Ramos (cell line): Measurements from ENCODE around the gene ST3GAL2.
"Not testable (repeated sequence)": the region's sequence is repeated elsewhere in the genome, so short reads cannot be mapped to it uniquely, and the experiment has no call there.

ENCODE experiments used
- in situ Hi-C: fragments of 300-500 bp; cut with MboI; formaldehyde crosslinking; loops from one replicate; pipeline ENCODE4 v1.14.3; 2022; ENCODE audit warnings: low sequenced_read_pairs; ENCODE audit not compliant: unreplicated experiment

The ST3GAL2 gene

DNA sequence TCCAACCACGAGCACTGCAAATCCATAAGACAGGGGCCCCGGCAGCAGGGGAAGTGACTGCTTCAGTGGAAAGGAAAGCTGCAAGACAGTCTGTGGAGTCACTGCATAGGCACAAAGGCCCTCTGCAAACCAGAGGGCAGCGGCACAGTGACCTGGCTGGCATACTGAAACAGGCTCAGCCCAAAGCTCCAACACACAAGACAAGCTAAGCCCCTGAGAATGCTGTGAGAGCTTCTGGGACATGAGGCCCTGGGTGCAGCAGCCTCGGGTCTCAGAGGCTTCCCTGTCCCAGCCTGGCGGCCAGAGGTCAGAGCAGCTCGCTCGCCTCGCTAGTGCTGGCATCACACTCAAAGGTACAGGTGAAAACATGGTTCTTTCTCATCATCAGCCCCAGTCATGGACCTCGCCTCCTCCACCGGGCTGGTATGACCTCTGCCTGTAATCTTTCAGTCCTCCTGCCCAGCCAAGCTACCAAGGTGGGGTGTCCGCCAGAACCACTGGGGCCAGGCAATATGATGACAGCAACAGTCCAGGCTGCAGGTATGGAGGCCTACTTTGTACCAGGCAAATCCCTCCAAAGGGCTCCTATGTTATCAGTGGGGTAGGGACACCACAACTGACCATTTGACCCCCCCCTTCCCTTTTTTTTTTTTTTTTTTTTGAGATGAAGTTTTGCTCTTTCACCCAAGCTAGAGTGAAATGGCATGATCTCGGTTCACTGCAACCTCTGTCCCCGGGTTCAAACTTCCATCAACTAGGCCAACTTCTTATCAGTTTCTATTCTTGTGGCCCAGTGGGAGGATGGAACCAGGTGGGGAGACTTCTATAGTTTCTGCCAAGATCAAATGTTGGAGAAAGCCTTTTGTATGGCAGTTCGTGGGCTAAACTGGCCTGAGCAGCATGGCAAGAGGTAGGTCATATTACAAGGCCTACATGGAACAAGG lies 19.2 kb downstream of the ST3GAL2 start:
- in situ Hi-C loops = no loop called here

DNA sequence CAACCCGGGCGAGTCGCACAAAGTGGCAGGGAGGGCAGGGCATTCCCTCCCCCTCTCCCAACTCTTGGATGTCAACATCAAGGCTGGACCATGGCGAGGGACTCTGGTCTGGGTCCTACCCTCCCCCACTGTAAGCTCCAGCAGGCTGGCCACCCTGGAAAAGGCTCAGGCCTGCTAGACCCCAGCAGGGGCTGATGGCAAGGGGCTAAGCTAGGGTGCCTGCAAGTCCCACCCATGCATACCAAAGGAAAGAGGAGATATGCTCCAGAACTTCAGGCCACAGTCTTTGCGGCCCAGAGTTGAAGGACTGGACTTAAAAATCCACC lies 19.9 kb downstream of the ST3GAL2 start:
- in situ Hi-C loops = no loop called here

DNA sequence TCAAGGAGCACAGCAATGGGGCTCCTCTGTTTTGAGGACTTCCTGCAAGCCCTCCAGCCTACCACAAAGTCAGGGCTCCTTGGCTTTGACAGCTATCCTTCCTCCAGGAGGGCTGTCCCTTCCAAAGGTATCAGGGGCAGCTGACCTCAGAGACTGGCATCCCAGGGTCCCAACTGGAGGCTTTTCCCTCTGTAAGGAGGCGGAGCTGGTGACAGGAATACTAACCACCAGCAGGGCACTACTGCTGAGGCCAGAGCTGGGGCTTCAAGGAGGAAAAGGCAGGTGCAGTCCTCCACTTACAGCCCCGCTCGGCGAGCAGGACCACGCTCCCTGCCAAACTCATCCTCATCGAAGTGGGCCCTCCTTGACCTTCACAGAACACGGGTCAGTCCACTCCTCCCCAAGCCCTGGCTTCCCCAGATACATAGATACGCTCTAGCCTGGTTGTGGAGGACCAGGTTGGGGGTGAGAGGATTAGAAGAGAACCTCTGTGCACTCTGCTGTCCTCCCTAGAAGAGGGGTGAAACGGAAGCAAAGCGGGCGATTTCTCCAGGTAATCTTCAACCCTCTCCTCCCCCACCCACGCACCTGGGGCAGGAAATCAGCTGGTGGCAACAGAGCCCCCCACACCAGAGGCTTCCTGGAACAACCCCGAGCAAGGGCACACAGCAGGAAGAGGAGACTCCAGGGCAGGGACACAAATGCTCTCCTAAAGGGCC lies 20.5 kb downstream of the ST3GAL2 start:
- in situ Hi-C loops = no loop called here

DNA sequence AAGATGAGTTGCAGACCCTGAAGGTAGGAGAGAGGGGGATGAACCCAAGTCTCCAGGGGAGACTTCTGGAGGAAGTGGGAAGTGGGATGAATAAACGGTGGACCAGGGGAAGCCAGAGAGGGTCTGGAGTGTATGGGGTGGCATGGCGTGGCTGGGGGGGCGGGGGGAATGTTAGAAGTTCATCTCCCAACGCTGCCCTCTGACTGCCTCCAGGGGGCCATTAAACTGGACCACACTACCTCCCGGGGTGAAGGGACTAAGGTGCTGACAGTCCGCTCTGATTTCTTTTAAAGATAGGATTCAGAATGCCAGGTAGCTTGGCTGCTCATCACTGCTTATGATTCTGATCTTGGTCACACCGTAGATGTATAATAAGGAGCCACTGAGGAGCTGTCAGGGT lies 21.2 kb downstream of the ST3GAL2 start:
- in situ Hi-C loops = no loop called here

DNA sequence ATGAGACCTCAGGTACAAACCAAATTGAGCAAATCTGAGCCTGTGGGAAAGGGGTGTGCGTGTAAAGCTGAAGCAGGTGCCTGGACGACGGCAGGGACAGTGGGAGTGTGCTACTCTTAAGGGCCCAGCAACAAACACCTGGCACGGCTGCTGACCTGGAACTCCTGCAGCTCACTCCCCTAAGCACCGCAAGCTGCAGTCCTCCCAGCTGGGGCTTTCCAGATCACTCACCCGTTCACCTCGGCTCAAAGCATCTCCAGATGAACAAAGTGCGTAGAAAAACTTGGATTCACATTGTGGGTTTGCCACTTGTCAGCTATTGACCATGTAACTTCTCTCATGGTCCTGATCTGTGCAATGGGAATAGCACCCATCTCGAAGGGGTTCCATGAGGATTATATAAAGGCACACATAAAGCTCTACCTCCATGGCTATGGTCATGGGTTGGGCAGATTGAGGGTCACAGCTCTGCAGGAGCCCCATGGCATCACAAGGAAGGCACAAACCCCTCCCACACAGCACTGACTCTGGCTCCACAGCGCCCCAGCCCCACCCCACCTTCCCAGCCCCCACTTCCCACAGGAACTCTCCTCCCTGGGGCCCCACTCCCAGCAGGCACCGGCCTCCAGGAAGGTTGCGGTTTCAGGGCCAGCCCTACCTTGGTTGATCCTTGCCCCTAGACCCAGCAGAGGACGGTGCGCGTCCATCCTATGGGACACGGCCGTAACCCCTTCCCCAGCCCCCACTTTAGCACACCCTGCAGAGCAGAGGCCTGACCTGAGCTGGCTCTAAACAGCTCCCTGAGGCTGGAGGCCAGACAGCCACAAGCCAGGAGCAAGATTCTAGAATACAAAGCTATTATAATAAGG lies 21.9 kb downstream of the ST3GAL2 start:
- in situ Hi-C loops = no loop called here

DNA sequence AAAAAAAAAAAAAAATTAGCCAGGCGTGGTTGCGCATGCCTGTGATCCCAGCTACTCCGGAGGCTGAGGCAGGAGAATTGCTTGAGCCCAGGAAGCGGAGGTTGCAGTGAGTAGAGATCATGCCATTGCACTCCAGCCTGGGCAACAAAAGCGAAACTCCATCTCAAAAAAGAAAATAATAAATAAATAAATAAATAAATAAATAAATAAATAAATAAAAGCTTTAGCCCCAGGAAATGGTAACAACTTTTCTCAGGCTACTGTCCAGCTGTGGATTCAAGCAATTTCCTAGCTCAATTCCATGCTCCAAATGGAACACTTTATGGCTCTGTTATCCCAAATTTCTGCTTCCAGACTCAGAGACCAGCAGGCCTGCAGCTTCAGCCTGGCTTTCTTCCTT lies 25.3 kb downstream of the ST3GAL2 start:
- in situ Hi-C loops = not testable (repeated sequence)

DNA sequence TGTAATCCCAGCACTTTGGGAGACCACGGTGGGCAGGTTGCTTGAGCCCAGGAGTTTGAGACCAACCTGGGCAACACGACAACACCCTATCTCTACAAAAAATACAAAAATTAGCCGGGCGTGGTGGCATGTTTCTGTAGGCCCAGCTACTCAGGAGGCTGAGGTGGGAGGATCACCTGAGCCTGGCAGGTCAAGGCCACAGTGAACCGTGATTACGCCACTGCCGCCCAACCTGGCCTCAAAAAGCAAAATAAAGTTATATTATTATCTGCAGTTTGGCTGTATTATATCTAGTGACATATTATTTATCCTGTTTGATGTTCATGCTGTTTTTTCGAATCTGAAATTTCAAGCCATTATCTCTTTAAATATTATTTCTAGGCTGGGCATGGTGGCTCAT lies 26.5 kb downstream of the ST3GAL2 start:
- in situ Hi-C loops = no loop called here

DNA sequence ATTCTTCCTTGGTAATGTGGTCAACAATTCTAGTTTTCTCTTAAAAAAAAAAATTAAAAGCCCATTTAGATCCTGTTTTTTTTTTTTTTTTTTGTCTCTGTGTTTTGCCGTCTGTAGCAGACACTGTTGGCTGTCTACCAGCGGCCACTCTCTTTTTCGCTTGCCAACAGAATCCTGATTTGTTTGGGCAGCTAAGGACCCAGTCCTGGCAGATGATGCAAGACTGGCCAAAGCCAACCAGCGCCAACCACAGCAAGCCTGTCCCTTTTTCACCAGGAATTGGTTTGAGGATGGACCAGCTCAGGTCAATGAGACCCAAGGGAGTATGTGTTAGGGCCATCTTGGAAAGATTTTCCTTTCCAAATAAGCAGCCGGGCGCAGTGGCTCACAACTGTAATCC lies 28.2 kb downstream of the ST3GAL2 start:
- in situ Hi-C loops = no loop called here

DNA sequence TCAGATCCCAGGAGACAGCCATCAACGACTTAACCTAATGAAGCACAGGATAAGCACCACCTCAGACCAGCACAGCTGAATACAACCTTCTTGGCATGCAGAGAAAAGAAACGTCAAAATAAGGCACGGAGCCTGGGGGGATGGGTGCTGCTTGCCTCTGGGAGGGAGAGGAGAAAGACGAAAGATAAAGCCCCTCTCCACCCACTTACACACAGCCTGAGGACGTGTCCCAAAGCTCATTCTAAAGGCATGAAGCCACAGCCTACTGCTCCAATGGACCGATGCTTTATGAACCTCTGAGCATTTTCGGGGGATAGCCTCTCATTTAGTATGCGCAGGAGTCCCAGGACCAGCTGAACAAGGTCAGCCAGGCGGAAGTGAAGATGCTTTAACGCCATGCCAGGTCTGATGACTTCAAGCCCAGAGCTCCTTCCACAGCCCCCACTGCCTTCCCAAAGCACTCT lies 31.1 kb downstream of the ST3GAL2 start:
- in situ Hi-C loops = no loop called here

DNA sequence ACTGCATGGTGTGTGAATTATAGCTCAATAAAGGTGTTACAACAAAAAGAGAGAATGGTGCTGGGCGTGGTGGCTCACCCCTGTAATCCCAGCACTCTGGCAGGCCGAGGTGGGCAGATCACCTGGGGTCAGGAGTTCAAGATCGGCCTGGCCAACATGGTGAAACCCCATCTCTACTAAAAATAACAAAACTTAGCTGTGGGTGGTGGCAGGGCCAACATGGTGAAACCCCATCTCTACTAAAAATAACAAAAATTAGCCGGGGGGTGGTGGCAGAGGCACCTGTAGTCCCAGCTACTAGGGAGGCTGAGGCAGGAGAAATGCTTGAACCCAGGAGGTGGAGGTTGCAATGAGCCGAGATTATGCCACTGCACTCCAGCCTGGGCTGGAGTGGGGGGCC lies 32.8 kb downstream of the ST3GAL2 start:
- in situ Hi-C loops = not testable (repeated sequence)

DNA sequence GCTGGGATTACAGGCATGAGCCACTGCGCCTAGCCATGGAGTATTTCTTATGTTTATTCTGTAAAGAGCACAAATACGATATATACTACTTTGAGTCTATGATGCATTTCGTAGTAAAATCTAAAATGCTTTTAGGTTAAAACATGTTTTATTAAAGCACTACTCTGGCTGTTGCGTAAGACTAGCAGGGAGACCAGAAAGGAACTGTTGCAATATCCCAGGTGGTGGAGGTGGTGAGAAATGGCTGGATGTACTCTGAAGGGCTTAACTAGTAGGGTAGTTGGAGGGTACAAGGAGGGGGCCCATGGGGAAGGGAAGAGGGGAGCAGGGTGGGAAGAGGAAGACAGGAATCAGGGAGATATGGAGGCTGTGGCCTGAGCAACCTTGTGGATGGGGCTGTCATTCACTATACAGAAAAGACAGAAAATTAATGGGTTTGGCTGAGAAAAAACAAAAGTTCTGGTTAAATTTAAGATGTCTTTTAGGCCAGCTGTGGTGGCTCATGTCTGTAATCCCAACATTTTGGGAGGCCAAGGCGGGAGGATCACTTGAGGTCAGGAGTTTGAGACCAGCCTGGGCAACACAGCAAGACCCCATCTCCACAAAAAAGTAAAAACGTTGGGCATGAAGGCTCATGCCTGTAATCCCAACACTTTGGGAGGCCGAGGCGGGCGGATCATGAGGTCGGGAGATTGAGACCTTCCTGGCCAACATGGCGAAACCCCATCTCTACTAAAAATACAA lies 35.8 kb downstream of the ST3GAL2 start:
- in situ Hi-C loops = no loop called here

DNA sequence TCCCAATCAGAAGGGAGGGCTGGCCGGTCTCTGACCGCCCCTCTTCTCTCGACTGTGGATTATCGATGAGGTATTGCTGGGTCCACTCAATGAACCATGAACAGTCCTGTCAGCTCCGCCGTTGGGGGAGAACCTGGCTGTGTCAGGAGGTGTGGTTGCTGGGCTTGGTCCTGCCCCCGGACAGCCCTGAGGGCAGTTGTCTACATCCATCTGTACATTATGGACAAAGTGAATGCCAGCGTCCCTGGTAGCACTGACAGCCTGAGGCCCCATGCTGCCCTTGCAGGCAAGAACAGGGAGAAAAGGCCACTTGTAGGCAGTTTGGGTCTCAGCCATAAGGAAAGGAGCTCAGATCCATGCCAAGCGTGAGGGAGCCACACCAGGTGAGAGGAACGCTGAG lies 38.9 kb downstream of the ST3GAL2 start:
- in situ Hi-C loops = loop anchor here (5.0 kb wide), 1 partner anchor 62 kb away; no protein-coding TSS in a partner anchor

DNA sequence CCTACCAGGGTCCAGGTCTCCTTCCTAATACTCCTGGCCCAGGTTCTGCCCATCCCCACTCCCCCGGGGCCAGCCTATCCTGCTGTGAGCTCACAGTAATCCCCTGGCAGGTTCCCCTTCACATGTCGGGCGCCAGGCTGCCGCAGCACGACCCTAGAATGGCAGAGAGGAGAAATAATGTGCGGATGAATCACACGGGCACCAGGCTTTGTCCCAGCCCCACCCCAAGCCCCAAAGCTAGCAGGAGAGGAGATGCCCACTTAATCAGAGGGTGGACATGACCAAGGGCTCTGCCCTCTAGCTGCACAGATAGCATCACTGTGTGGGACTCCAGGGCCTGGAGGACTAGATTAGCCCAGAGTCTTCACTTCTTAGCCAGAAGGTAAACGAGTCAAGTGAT lies 39.5 kb downstream of the ST3GAL2 start:
- in situ Hi-C loops = loop anchor here (5.0 kb wide), 1 partner anchor 63 kb away; no protein-coding TSS in a partner anchor

DNA sequence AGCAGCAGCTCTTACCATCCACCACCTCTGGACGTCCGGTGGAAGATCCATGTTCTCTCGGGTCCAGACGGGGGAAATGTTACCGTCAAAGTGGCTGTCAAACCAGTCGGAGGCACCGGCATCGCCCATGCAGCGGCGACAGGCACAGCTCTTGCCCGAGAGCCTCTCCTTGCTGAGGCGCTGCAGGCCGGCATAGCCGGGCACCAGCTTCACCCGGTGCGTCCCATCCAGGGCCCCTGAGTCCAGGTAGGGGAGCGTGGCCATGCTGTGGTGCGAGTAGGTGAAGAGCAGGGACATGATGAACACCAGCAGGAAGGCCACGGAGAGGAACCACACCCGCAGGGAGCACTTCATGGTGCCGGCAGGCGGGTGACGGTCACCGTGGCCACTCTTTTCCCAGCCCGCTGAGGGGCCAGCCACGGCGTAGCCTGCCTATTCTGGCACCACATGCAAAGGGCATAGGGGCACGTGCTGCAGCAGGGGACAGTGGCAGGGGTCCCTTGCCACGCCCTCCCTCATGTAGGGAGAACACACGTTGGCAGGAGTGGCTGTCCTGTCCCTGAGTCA lies 40.6 kb downstream of the ST3GAL2 start:
- in situ Hi-C loops = loop anchor here (5.0 kb wide), 1 partner anchor 64 kb away; no protein-coding TSS in a partner anchor

DNA sequence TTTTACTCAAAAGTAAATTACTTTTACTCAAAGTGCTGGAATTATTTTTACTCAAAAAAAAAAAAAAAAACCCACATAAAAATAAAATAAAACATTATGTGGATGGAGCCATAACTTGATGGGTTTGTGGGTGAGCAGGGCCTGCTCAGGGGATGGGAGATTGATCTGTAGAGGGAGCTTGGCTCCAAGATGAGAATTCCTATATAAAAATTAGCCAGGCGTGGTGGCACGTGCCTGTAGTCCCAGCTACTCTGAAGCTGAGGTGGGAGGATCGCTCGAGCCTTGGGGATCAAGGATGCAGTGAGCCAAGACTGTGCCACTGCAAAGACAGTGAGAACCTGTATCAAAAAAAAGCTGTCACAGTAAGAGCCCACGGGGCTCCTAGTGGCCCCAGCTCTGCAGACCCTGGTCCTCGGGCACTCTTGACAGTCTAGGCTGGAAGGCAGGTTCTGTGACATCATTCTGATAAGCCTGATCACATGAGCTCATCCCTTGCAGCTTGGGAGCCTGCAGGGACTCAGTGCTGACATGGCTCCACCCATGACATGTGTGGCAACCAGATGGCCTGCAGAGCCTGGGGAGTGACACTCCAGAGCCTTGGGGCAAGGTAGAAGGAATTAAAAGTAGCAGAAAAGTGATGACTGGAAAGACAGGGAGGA lies 42.5 kb downstream of the ST3GAL2 start:
- in situ Hi-C loops = loop anchor here (5.0 kb wide), 1 partner anchor 66 kb away; no protein-coding TSS in a partner anchor

DNA sequence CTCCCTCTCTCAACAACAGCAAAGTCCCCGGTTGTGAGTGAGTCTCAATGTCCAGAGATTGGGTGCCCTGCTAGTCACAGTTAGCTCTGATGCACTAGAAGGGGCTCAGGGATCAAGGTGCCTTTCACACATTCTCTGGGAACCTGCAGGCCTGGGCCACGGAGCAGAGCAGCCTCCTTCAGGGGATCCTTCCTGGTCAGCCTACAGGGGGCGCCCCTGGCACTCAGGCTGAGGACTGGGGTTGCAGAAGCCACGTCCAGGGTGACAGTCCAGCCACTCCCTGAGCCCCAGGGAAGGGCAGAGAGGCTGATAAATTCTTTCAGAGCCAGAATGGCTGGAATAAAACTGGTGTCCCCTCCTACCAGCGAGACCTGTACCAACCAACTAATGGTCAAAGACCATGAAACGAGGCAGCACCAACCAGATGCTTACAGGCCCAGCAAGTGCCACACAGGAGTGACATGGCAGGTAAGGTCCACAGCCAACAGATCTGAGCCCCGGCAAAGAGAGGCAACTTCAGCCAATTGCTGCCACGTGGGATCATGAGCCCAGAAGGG lies 43.5 kb downstream of the ST3GAL2 start:
- in situ Hi-C loops = loop anchor here (5.0 kb wide), 1 partner anchor 67 kb away; no protein-coding TSS in a partner anchor

DNA sequence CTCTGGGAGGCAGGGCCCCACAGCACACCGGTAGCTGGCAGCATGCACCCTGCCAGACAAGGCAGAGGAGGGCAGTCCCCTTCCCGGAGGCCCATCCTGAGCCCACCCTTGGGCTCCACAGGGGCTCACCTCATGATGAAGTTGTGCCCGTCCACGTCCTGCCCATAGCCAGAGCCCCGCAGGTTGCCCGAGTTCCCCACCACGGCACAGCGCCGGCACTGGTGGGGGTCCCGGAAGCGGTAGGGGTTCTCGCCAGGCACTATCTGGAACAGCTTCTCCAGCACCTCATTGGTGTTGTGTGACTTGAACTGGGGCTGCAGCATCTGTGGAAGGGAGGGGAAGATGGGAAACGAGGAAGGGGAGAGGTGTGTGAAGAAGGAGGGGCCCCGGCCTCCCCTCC lies 44.0 kb downstream of the ST3GAL2 start:
- in situ Hi-C loops = loop anchor here (5.0 kb wide), 1 partner anchor 67 kb away; no protein-coding TSS in a partner anchor

DNA sequence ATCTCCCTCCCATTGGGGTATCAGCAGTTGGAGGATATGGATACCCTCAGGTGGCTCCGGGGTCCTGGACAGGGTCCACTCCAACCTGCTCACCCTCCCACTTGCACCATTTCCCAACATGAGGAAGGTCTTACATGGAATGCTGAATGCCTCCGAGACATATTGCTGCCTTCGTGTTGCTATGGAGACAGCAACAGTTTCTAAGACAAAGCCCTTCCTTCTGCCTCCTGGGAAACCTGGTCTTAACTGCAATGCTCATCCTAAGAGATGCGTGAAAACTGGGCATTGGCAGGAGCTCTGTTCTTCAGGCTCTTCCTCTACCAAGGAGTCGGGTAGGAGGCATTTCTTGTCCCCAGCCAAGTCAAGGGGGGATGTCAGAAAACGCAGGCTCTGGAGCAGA lies 45.2 kb downstream of the ST3GAL2 start:
- in situ Hi-C loops = no loop called here
